Amniotic epithelial cell (primary cell): Measurements from ENCODE around the gene BAIAP2.

Experiments
- DNase-seq: peaks from one replicate; pipeline ENCODE4 v3.0.0-alpha.2; 2010; ENCODE audit warnings: low read depth

Gene BAIAP2

GRCh38 chr17:81090361-81091136, 55.6 kb downstream of the BAIAP2 start:
- DNase-seq = no peak

GRCh38 chr17:81091154-81091553, 56.2 kb downstream of the BAIAP2 start:
- DNase-seq = no peak

- DNase-seq = no peak
Observed at GRCh38 chr17:81091774-81092517, 57.0 kb downstream of the BAIAP2 start.

- DNase-seq = no peak
Observed at GRCh38 chr17:81092518-81093095, 57.7 kb downstream of the BAIAP2 start.

GRCh38 chr17:81093619-81094508, 58.9 kb downstream of the BAIAP2 start:
- no peak for DNase-seq

- peak; percentile 99 for DNase-seq
Observed at GRCh38 chr17:81094509-81095382, 59.8 kb downstream of the BAIAP2 start.

- peak; percentile 24 for DNase-seq
Observed at GRCh38 chr17:81095383-81095762, 60.4 kb downstream of the BAIAP2 start.

- DNase-seq = peak; percentile 78
Observed at GRCh38 chr17:81096741-81097133, 61.8 kb downstream of the BAIAP2 start.

GRCh38 chr17:81097134-81097942, 62.4 kb downstream of the BAIAP2 start:
- DNase-seq = peak; percentile 81

GRCh38 chr17:81097943-81098308, 63.0 kb downstream of the BAIAP2 start:
- peak; percentile 29 for DNase-seq

- no peak for DNase-seq
Observed at GRCh38 chr17:81099888-81100287, 64.9 kb downstream of the BAIAP2 start.

GRCh38 chr17:81100668-81101067, 65.7 kb downstream of the BAIAP2 start:
- no peak for DNase-seq

- peak; percentile 60 for DNase-seq
Observed at GRCh38 chr17:81101614-81102306, 66.8 kb downstream of the BAIAP2 start.

GRCh38 chr17:81102352-81102751, 67.4 kb downstream of the BAIAP2 start:
- no peak for DNase-seq

GRCh38 chr17:81102869-81103268, 67.9 kb downstream of the BAIAP2 start:
- DNase-seq = no peak

GRCh38 chr17:81103379-81103778, 68.4 kb downstream of the BAIAP2 start:
- DNase-seq = no peak

GRCh38 chr17:81106716-81107115, 71.8 kb downstream of the BAIAP2 start:
- no peak for DNase-seq

- DNase-seq = no peak
Observed at GRCh38 chr17:81108220-81108619, 73.3 kb downstream of the BAIAP2 start.

GRCh38 chr17:81109957-81110356, 75.0 kb downstream of the BAIAP2 start:
- DNase-seq = peak; percentile 72
